ENCODE measurements around the gene MAML3. TPM values are rescaled to one million over a fixed set of nuclear protein-coding genes. Genes with fewer than 3 reads are reported as not detected.
A peak's percentile ranks its signal among the peaks of the same experiment; 100 is the strongest.

Gene MAML3
- polyA plus RNA-seq (ENCODE audit: insufficient read length in 4 of 4) = 10 to 100 TPM; 13.5 to 17.9 (median 16.5) TPM

GRCh38 chr4:140153718-140154571 is at the start of gene MAML3:
TSS of gene MAML3 (minus strand) at chr4:140154184. CDS start at chr4:140153327, 857 bp downstream.
- DNase-seq (ENCODE audit: low read depth in 4 of 4, low spot score in 3 of 4) = peak in 3 of 4 donors; percentile 85 to 92 (median 86)

GRCh38 chr4:140198942-140199341 is 45.0 kb upstream of the MAML3 start:
- no peak for DNase-seq (ENCODE audit: low read depth in 4 of 4, low spot score in 3 of 4)

- DNase-seq (ENCODE audit: low read depth in 4 of 4, low spot score in 3 of 4) = no peak
These were observed 41.8 kb upstream of the MAML3 start for GRCh38 chr4:140195806-140196205.

GRCh38 chr4:140189805-140190204 is 35.8 kb upstream of the MAML3 start:
- no peak for DNase-seq (ENCODE audit: low read depth in 4 of 4, low spot score in 3 of 4)

GRCh38 chr4:140188975-140189374 is 35.0 kb upstream of the MAML3 start:
- peak in 1 of 4 donors; percentile 3 for DNase-seq (ENCODE audit: low read depth in 4 of 4, low spot score in 3 of 4)

- DNase-seq (ENCODE audit: low read depth in 4 of 4, low spot score in 3 of 4) = no peak
These were observed 33.3 kb upstream of the MAML3 start for GRCh38 chr4:140187316-140187695.

GRCh38 chr4:140186651-140187315 is 32.8 kb upstream of the MAML3 start:
- no peak for DNase-seq (ENCODE audit: low read depth in 4 of 4, low spot score in 3 of 4)

GRCh38 chr4:140186082-140186438 is 32.1 kb upstream of the MAML3 start:
- DNase-seq (ENCODE audit: low read depth in 4 of 4, low spot score in 3 of 4) = no peak

- no peak for DNase-seq (ENCODE audit: low read depth in 4 of 4, low spot score in 3 of 4)
These were observed 31.6 kb upstream of the MAML3 start for GRCh38 chr4:140185412-140186081.

GRCh38 chr4:140183270-140183669 is 29.3 kb upstream of the MAML3 start:
- no peak for DNase-seq (ENCODE audit: low read depth in 4 of 4, low spot score in 3 of 4)

- no peak for DNase-seq (ENCODE audit: low read depth in 4 of 4, low spot score in 3 of 4)
These were observed 26.6 kb upstream of the MAML3 start for GRCh38 chr4:140180577-140180976.

- no peak for DNase-seq (ENCODE audit: low read depth in 4 of 4, low spot score in 3 of 4)
These were observed 22.8 kb upstream of the MAML3 start for GRCh38 chr4:140176735-140177134.

- DNase-seq (ENCODE audit: low read depth in 4 of 4, low spot score in 3 of 4) = no peak
These were observed 20.6 kb upstream of the MAML3 start for GRCh38 chr4:140174543-140174942.

- no peak for DNase-seq (ENCODE audit: low read depth in 4 of 4, low spot score in 3 of 4)
These were observed 19.0 kb upstream of the MAML3 start for GRCh38 chr4:140172960-140173359.

GRCh38 chr4:140170299-140170698 is 16.3 kb upstream of the MAML3 start:
- DNase-seq (ENCODE audit: low read depth in 4 of 4, low spot score in 3 of 4) = no peak

GRCh38 chr4:140168936-140169335 is 15.0 kb upstream of the MAML3 start:
- DNase-seq (ENCODE audit: low read depth in 4 of 4, low spot score in 3 of 4) = no peak

- DNase-seq (ENCODE audit: low read depth in 4 of 4, low spot score in 3 of 4) = no peak
These were observed 14.5 kb upstream of the MAML3 start for GRCh38 chr4:140168474-140168873.

- no peak for DNase-seq (ENCODE audit: low read depth in 4 of 4, low spot score in 3 of 4)
These were observed 9.2 kb upstream of the MAML3 start for GRCh38 chr4:140163029-140163810.

- DNase-seq (ENCODE audit: low read depth in 4 of 4, low spot score in 3 of 4) = no peak
These were observed 8.6 kb upstream of the MAML3 start for GRCh38 chr4:140162596-140162995.

- DNase-seq (ENCODE audit: low read depth in 4 of 4, low spot score in 3 of 4) = no peak
These were observed 4.5 kb upstream of the MAML3 start for GRCh38 chr4:140158365-140159030.

All from left renal pelvis (tissue), 4 donors.